Upper lobe of left lung (tissue), 4 donors: ENCODE data around the gene SOWAHC.

ENCODE experiments used
- POLR2A ChIP-seq, 4 donors: fragments of 450-650 bp; IDR thresholded peaks; one replicate each; pipeline ENCODE4 v1.5.1; 2016 to 2017; ENCODE audit warnings: antibody characterized with exemption in 4 of 4, mild to moderate bottlenecking in 2 of 4
- POLR2AphosphoS5 ChIP-seq, 2 donors: sonication (generic); formaldehyde crosslinking; IDR thresholded peaks; one replicate each; pipeline ENCODE4 v1.5.1; 2017; ENCODE audit warnings: antibody characterized with exemption in 2 of 2
- TF ChIP-seq, protein P1 (sequence below), 6 experiments: fragments of 450-650 bp in 4 of 6; fragments of 200-600 bp in 2 of 6; sonication (generic) in 2 of 6; IDR thresholded peaks; one replicate each; pipeline ENCODE4 v1.5.1; 2016 to 2019; ENCODE audit warnings: antibody characterized with exemption in 6 of 6

GRCh38 chr2:109595644-109596043 lies 18.5 kb upstream of the SOWAHC start:
- TF ChIP-seq POLR2A (IDR thresholded peaks at IDR 0.05) (no peak), POLR2AphosphoS5 (IDR thresholded peaks at IDR 0.05) (no peak)
- TF ChIP-seq, protein P1, sequence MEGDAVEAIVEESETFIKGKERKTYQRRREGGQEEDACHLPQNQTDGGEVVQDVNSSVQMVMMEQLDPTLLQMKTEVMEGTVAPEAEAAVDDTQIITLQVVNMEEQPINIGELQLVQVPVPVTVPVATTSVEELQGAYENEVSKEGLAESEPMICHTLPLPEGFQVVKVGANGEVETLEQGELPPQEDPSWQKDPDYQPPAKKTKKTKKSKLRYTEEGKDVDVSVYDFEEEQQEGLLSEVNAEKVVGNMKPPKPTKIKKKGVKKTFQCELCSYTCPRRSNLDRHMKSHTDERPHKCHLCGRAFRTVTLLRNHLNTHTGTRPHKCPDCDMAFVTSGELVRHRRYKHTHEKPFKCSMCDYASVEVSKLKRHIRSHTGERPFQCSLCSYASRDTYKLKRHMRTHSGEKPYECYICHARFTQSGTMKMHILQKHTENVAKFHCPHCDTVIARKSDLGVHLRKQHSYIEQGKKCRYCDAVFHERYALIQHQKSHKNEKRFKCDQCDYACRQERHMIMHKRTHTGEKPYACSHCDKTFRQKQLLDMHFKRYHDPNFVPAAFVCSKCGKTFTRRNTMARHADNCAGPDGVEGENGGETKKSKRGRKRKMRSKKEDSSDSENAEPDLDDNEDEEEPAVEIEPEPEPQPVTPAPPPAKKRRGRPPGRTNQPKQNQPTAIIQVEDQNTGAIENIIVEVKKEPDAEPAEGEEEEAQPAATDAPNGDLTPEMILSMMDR (IDR thresholded peaks at IDR 0.05) = no peak
